ENCODE results near the gene RCOR1.

GRCh38 chr14:102697501-102697900 is 105.1 kb downstream of the RCOR1 start:
- TF ChIP-seq POLR2A (IDR thresholded peaks at IDR 0.05) (no peak), POLR2AphosphoS5 (IDR thresholded peaks at IDR 0.05) (no peak)
- TF ChIP-seq, protein P1, sequence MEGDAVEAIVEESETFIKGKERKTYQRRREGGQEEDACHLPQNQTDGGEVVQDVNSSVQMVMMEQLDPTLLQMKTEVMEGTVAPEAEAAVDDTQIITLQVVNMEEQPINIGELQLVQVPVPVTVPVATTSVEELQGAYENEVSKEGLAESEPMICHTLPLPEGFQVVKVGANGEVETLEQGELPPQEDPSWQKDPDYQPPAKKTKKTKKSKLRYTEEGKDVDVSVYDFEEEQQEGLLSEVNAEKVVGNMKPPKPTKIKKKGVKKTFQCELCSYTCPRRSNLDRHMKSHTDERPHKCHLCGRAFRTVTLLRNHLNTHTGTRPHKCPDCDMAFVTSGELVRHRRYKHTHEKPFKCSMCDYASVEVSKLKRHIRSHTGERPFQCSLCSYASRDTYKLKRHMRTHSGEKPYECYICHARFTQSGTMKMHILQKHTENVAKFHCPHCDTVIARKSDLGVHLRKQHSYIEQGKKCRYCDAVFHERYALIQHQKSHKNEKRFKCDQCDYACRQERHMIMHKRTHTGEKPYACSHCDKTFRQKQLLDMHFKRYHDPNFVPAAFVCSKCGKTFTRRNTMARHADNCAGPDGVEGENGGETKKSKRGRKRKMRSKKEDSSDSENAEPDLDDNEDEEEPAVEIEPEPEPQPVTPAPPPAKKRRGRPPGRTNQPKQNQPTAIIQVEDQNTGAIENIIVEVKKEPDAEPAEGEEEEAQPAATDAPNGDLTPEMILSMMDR (IDR thresholded peaks at IDR 0.05 in 8 of 11, conservative IDR thresholded peaks at IDR 0.05 in 3 of 11), result no peak
